PC-3 (cell line): Measurements from ENCODE around the gene TTLL9. TPM values are rescaled to one million over a fixed set of nuclear protein-coding genes. Genes with fewer than 3 reads are reported as not detected.

Experiments used
- ATAC-seq: fragments of 200-7000 bp; cut with Tn5 transposase; 2 replicates; pipeline ENCODE4 v1.9.1; 2020; ENCODE audit warnings: mild to moderate bottlenecking, moderate library complexity
- BruUV-seq: library from RNA; stranded (reverse); fragments of 400-500 nt; replicated peaks from 2 replicates; lab custom pipeline; 2021; lab: Mats Ljungman, UMichigan
- CTCF ChIA-PET: fragments of 300-600 bp; sonication (Branson Sonifier 250); formaldehyde crosslinking; loops from one replicate; lab custom pipeline; 2022; ENCODE audit warnings: antibody characterized with exemption; lab: Charles Lee
- POLR2A ChIA-PET: fragments of 300-600 bp; sonication (Branson Sonifier 250); formaldehyde crosslinking; loops from one replicate; lab custom pipeline; 2022; ENCODE audit warnings: antibody characterized with exemption; ENCODE audit not compliant: unreplicated experiment; lab: Charles Lee
- DNase-seq: peaks from one replicate; pipeline ENCODE4 v3.0.0-alpha.2; 2015
- H2AFZ ChIP-seq: fragments of 300-600 bp; sonication (generic); 2 replicates; pipeline ENCODE4 v1.6.0; 2016; ENCODE audit warnings: antibody characterized with exemption, low read length
- H3F3A ChIP-seq: fragments of 300-600 bp; sonication (generic); one replicate; pipeline ENCODE4 v1.6.0; 2017; ENCODE audit warnings: antibody characterized with exemption, low read length, control low read depth, mild to moderate bottlenecking; ENCODE audit not compliant: unreplicated experiment
- H3K27ac ChIP-seq: fragments of 300-600 bp; sonication (generic); 2 replicates; pipeline ENCODE4 v1.5.1; 2016; ENCODE audit warnings: mild to moderate bottlenecking, low read length
- H3K27me3 ChIP-seq: fragments of 300-600 bp; sonication (generic); 2 replicates; pipeline ENCODE4 v1.6.1; 2016; ENCODE audit warnings: low read length, mixed read lengths
- H3K36me3 ChIP-seq: fragments of 300-600 bp; sonication (generic); 2 replicates; pipeline ENCODE4 v1.6.1; 2016; ENCODE audit warnings: low read depth, mixed run types, low read length, mixed read lengths
- H3K4me1 ChIP-seq: fragments of 300-600 bp; sonication (generic); 2 replicates; pipeline ENCODE4 v1.5.1; 2016; ENCODE audit warnings: low read length; ENCODE audit not compliant: insufficient read depth
- H3K4me2 ChIP-seq: fragments of 300-600 bp; sonication (generic); 2 replicates; pipeline ENCODE4 v1.6.0; 2016; ENCODE audit warnings: low read length
- H3K4me3 ChIP-seq: fragments of 300-600 bp; sonication (generic); 2 replicates; pipeline ENCODE4 v1.5.1; 2016; ENCODE audit warnings: mild to moderate bottlenecking, low read length, mixed read lengths
- H3K79me2 ChIP-seq: fragments of 300-600 bp; sonication (generic); 2 replicates; pipeline ENCODE4 v1.6.1; 2017; ENCODE audit warnings: low read length, mixed read lengths
- H3K9ac ChIP-seq: fragments of 300-600 bp; sonication (generic); 2 replicates; pipeline ENCODE4 v1.6.0; 2016; ENCODE audit warnings: mild to moderate bottlenecking, low read length
- H3K9me2 ChIP-seq: fragments of 300-600 bp; sonication (generic); replicated peaks from 2 replicates; pipeline ENCODE4 v1.6.1; 2016; ENCODE audit warnings: mixed run types, low read length, mixed read lengths
- H3K9me3 ChIP-seq: fragments of 300-600 bp; sonication (generic); 2 replicates; pipeline ENCODE4 v1.6.1; 2016; ENCODE audit warnings: low read length, mixed read lengths
- H4K20me1 ChIP-seq: fragments of 300-600 bp; sonication (generic); 2 replicates; pipeline ENCODE4 v1.6.1; 2016; ENCODE audit warnings: low read length, mixed read lengths
- CTCF ChIP-seq: fragments of 300-600 bp; sonication (generic); conservative IDR thresholded peaks from 2 replicates; pipeline ENCODE4 v1.5.1; 2017; ENCODE audit warnings: antibody characterized with exemption, low read depth, mild to moderate bottlenecking, low read length
- EZH2 ChIP-seq: fragments of 300-600 bp; sonication (generic); IDR thresholded peaks from one replicate; pipeline ENCODE4 v1.6.1; 2017; ENCODE audit warnings: antibody characterized with exemption, mild to moderate bottlenecking, low read length; ENCODE audit not compliant: unreplicated experiment
- EZH2phosphoT487 ChIP-seq: fragments of 300-600 bp; sonication (generic); IDR thresholded peaks from 2 replicates; pipeline ENCODE4 v1.6.1; 2018; ENCODE audit warnings: mild to moderate bottlenecking, antibody characterized with exemption, low read length, borderline replicate concordance
- intact Hi-C: fragments of 100-400 bp; cut with micrococcal nuclease; formaldehyde crosslinking; loops from 2 replicates; pipeline ENCODE4 v1.9.0; 2023
- total RNA-seq: library from RNA; depleted of rRNA; stranded (reverse); fragments of >200 nt; gene quantifications from 2 replicates; pipeline ENCODE4 v1.2.3, GENCODE V29; 2014

Gene TTLL9
- total RNA-seq, 1 experiment from 2014 or later: not detected

GRCh38 chr20:31860390-31861134, 9.9 kb upstream of the TTLL9 start:
- BruUV-seq: no TSS peak
- Histone ChIP-seq H2AFZ (peak overlapping the region; percentile 93), H3F3A (no peaks in the 10 kb centered on the region), H3K9ac (no peak overlapping the region), H3K36me3 (no peaks in the 10 kb centered on the region), H3K79me2 (no peaks in the 10 kb centered on the region), H3K9me2 (no peaks in the 10 kb centered on the region), H4K20me1 (no peaks in the 10 kb centered on the region), H3K4me1 (peaks cover 6% of the 10 kb centered on the region), H3K27me3 (peaks cover 19% of the 10 kb centered on the region), H3K4me3 (peak overlapping the region; percentile 75), H3K9me3 (no peaks in the 10 kb centered on the region), H3K27ac (no peak overlapping the region), H3K4me2 (peak overlapping the region; percentile 98)
- ChIA-PET POLR2A (interaction anchor here (0.7 kb wide), 1 partner anchor 14 kb away, joined by 3 read pairs; no protein-coding TSS in a partner anchor), CTCF (no interaction called here)
- TF ChIP-seq EZH2: no peak
- TF ChIP-seq CTCF: no peak
- no peak for TF ChIP-seq EZH2phosphoT487
- intact Hi-C loops: no loop called here
- DNase-seq: peak; percentile 61
- ATAC-seq: peak; percentile 63

GRCh38 chr20:31861135-31861384, 9.4 kb upstream of the TTLL9 start:
- ChIA-PET POLR2A (no interaction called here), CTCF (no interaction called here)
- Histone ChIP-seq H2AFZ (peak overlapping the region; percentile 93), H3K79me2 (no peaks in the 10 kb centered on the region), H3K9me2 (no peaks in the 10 kb centered on the region), H4K20me1 (no peaks in the 10 kb centered on the region), H3F3A (no peaks in the 10 kb centered on the region), H3K4me1 (peaks cover 6% of the 10 kb centered on the region), H3K9ac (no peak overlapping the region), H3K27me3 (peaks cover 18% of the 10 kb centered on the region), H3K4me2 (peak overlapping the region; percentile 98), H3K36me3 (no peaks in the 10 kb centered on the region), H3K4me3 (peak overlapping the region; percentile 75), H3K27ac (no peak overlapping the region), H3K9me3 (no peaks in the 10 kb centered on the region)
- no TSS peak for BruUV-seq
- TF ChIP-seq EZH2 (no peak), CTCF (no peak), EZH2phosphoT487 (no peak)
- intact Hi-C loops: no loop called here
- peak; percentile 57 for ATAC-seq
- DNase-seq: no peak
